Left lung (tissue), 10 donors: ENCODE data around the gene FBXW7. TPM values are rescaled to one million over a fixed set of nuclear protein-coding genes. Genes with fewer than 3 reads are reported as not detected.

Experiments used
- ATAC-seq: fragments of 200-7000 bp; cut with Tn5 transposase; one replicate; pipeline ENCODE4 v1.9.1; 2020; ENCODE audit warnings: moderate library complexity
- DNase-seq, 4 donors: peaks; one replicate each; pipeline ENCODE4 v3.0.0-alpha.2; 2013 to 2020
- H3K27ac ChIP-seq, 2 donors: fragments of 200-600 bp; sonication (generic) in 1 of 2; one replicate each; pipeline versions ENCODE4 v1.5.0 to v1.8.0; 2020 to 2021
- H3K27me3 ChIP-seq, 2 donors: fragments of 200-600 bp; sonication (generic) in 1 of 2; one replicate each; pipeline versions ENCODE4 v1.5.0 to v1.8.0; 2020 to 2021
- H3K36me3 ChIP-seq, 2 donors: fragments of 200-600 bp; sonication (generic) in 1 of 2; one replicate each; pipeline versions ENCODE4 v1.5.0 to v1.8.0; 2020 to 2021
- H3K4me1 ChIP-seq, 2 donors: fragments of 200-600 bp; one replicate each; pipeline ENCODE4 v1.8.0; 2021
- H3K4me3 ChIP-seq, 2 donors: fragments of 200-600 bp; sonication (generic) in 1 of 2; one replicate each; pipeline versions ENCODE4 v1.5.0 to v1.8.0; 2020 to 2021; ENCODE audit warnings: mild to moderate bottlenecking in 1 of 2
- H3K9me3 ChIP-seq, 2 donors: fragments of 200-600 bp; sonication (generic) in 1 of 2; one replicate each; pipeline versions ENCODE4 v1.5.0 to v1.8.0; 2020 to 2021
- CTCF ChIP-seq, 2 donors: fragments of 200-600 bp; sonication (generic) in 1 of 2; IDR thresholded peaks; one replicate each; pipeline versions ENCODE4 v1.5.0 to v1.8.0; 2021; ENCODE audit warnings: antibody characterized with exemption in 2 of 2
- intact Hi-C, 2 donors: fragments of 100-400 bp; cut with DNase I; formaldehyde crosslinking; loops; one replicate each; pipeline versions ENCODE4 v1.11.2 to v1.14.2; 2022
- polyA plus RNA-seq, 6 donors: library from polyadenylated mRNA; unstranded; fragments of 120-200 nt; gene quantifications; one replicate each; pipeline ENCODE4 v1.2.1, GENCODE V29; 2013; ENCODE audit not compliant: insufficient read length in 6 of 6
- total RNA-seq, 2 donors: library from RNA; stranded (reverse); fragmentation: NEBNext Ultra II Directional; extraction: Animal tissue kit (Norgen Biotek cat#: 25700); gene quantifications; one replicate each; pipeline ENCODE4 v1.2.1, GENCODE V29; 2021
- donor health status: DM: no; HTN: yes; CAD: no.
- donor health status: DM: no; HTN: no; CAD: no.

The FBXW7 gene
- total and polyA plus RNA-seq, 8 donors = 29.0 to 39.7 (median 34.7) TPM

GRCh38 chr4:152534541-152535359, 1.1 kb downstream of the FBXW7 start:
- H3K36me3 ChIP-seq = peaks cover 0 to 7% of the 10 kb centered on the region in 2 donors
- intact Hi-C loops = no loop called here
- no peaks in the 10 kb centered on the region for H3K9me3 ChIP-seq
- peak overlapping the region; percentile 97 to 99 for H3K4me3 ChIP-seq
- peak; percentile 2 for ATAC-seq
- no peak for TF ChIP-seq CTCF (IDR thresholded peaks at IDR 0.05)
- H3K27ac ChIP-seq = peak overlapping the region; percentile 83 to 98
- peak; percentile 9 to 93 (median 53) for DNase-seq
- H3K27me3 ChIP-seq = no peaks in the 10 kb centered on the region
- peaks cover 15 to 53% of the 10 kb centered on the region in 2 donors for H3K4me1 ChIP-seq

- Histone ChIP-seq H3K9me3 (no peaks in the 10 kb centered on the region), H3K27me3 (no peaks in the 10 kb centered on the region), H3K27ac (no peak overlapping the region), H3K36me3 (no peaks in the 10 kb centered on the region), H3K4me1 (peaks cover 7 to 33% of the 10 kb centered on the region in 2 donors), H3K4me3 (no peak overlapping the region)
- ATAC-seq (no peak), DNase-seq (no peak)
- intact Hi-C loops = no loop called here
- TF ChIP-seq CTCF (IDR thresholded peaks at IDR 0.05) = no peak
Measured at GRCh38 chr4:152531479-152531878, 4.4 kb downstream of the FBXW7 start.

- Histone ChIP-seq H3K4me1 (peaks cover 7 to 33% of the 10 kb centered on the region in 2 donors), H3K4me3 (no peak overlapping the region), H3K36me3 (no peaks in the 10 kb centered on the region), H3K9me3 (no peaks in the 10 kb centered on the region), H3K27ac (no peak overlapping the region), H3K27me3 (no peaks in the 10 kb centered on the region)
- no peak for ATAC-seq
- DNase-seq = no peak
- TF ChIP-seq CTCF (IDR thresholded peaks at IDR 0.05) = no peak
- intact Hi-C loops = no loop called here
Measured at GRCh38 chr4:152530600-152530999, 5.3 kb downstream of the FBXW7 start.

- no peak for DNase-seq
- no peak for ATAC-seq
- H3K4me3 ChIP-seq = no peak overlapping the region
- H3K27ac ChIP-seq = no peak overlapping the region
- H3K9me3 ChIP-seq = no peaks in the 10 kb centered on the region
- H3K4me1 ChIP-seq = peaks cover 7 to 33% of the 10 kb centered on the region in 2 donors
- no peaks in the 10 kb centered on the region for H3K36me3 ChIP-seq
- TF ChIP-seq CTCF (IDR thresholded peaks at IDR 0.05) = no peak
- no peaks in the 10 kb centered on the region for H3K27me3 ChIP-seq
- intact Hi-C loops = no loop called here
Measured at GRCh38 chr4:152529880-152530279, 6.0 kb downstream of the FBXW7 start.

- Histone ChIP-seq H3K4me1 (peaks cover 0 to 25% of the 10 kb centered on the region in 2 donors), H3K36me3 (no peaks in the 10 kb centered on the region), H3K27me3 (no peaks in the 10 kb centered on the region), H3K9me3 (no peaks in the 10 kb centered on the region), H3K27ac (no peak overlapping the region), H3K4me3 (no peak overlapping the region)
- intact Hi-C loops = no loop called here
- ATAC-seq (no peak), DNase-seq (no peak)
- TF ChIP-seq CTCF (IDR thresholded peaks at IDR 0.05) = no peak
Measured at GRCh38 chr4:152528060-152528459, 7.8 kb downstream of the FBXW7 start.
